Measurements from ENCODE around the gene RGS11. TPM values are rescaled to one million over a fixed set of nuclear protein-coding genes. Genes with fewer than 3 reads are reported as not detected.

Gene RGS11
- total and polyA plus RNA-seq, 4 donors: 0.51 to 1.6 (median 0.77) TPM; not detected in 1

DNA sequence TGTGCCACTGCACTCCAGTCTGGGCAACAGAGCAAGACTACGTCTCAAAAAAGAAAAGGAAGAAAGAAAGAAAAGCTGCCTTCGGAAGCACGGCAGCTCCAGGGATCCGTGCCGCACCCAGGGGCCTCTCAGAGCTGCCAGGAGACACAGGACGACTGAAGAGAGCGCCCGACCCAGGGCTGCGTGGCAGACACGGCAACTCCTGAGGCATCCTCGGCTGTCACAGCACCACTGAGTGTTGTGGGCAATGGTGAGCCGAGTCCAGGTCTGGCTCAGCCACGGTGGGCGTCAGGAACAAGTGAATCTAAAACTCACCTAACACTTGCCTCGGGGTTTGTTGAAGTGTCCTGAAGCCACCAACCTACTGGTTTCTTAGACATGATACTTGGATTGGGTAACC lies 36.0 kb upstream of the RGS11 start:
- DNase-seq (ENCODE audit: low spot score): no peak
- Histone ChIP-seq H3K27ac (ENCODE audit: low read depth in 1 of 2, low read length in 2 of 2) (no peak overlapping the region), H3K9me3 (ENCODE audit: control insufficient read depth in 4 of 4, low read length in 3 of 4) (no peaks in the 10 kb centered on the region), H3K4me1 (ENCODE audit: control insufficient read depth in 4 of 4, insufficient read depth in 4 of 4, low read length in 3 of 4) (no peaks in the 10 kb centered on the region), H3K36me3 (ENCODE audit: control insufficient read depth in 4 of 4, insufficient read depth in 3 of 4, low read depth in 1 of 4, low read length in 3 of 4) (peaks cover 3 to 38% (median 11%) of the 10 kb centered on the region in 4 donors), H3K27me3 (ENCODE audit: control insufficient read depth in 4 of 4, insufficient read depth in 4 of 4, low read length in 3 of 4) (no peaks in the 10 kb centered on the region), H3K4me3 (ENCODE audit: low read depth in 1 of 3, low read length in 3 of 3) (no peak overlapping the region), H3K9ac (ENCODE audit: low read depth in 1 of 2, low read length in 2 of 2) (no peak overlapping the region)
- WGBS: 96% methylated on average over 15 of the region's 15 CpGs
- TF ChIP-seq JUND (IDR thresholded peaks at IDR 0.05) (no peak), GABPA (IDR thresholded peaks at IDR 0.05 in 1 of 2, conservative IDR thresholded peaks at IDR 0.05 in 1 of 2) (no peak), FOXA1 (IDR thresholded peaks at IDR 0.05) (no peak), EGR1 (IDR thresholded peaks at IDR 0.05; ENCODE audit: low read depth in 2 of 2) (no peak), SP1 (IDR thresholded peaks at IDR 0.05) (no peak), RXRA (IDR thresholded peaks at IDR 0.05) (no peak), HNF4A (conservative IDR thresholded peaks at IDR 0.05) (no peak), FOXA2 (IDR thresholded peaks at IDR 0.05) (no peak)
- TF ChIP-seq, protein P1, sequence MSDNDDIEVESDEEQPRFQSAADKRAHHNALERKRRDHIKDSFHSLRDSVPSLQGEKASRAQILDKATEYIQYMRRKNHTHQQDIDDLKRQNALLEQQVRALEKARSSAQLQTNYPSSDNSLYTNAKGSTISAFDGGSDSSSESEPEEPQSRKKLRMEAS (IDR thresholded peaks at IDR 0.05): no peak
- TF ChIP-seq, protein P2, sequence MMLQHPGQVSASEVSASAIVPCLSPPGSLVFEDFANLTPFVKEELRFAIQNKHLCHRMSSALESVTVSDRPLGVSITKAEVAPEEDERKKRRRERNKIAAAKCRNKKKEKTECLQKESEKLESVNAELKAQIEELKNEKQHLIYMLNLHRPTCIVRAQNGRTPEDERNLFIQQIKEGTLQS (IDR thresholded peaks at IDR 0.05): no peak
- TF ChIP-seq, protein P3, sequence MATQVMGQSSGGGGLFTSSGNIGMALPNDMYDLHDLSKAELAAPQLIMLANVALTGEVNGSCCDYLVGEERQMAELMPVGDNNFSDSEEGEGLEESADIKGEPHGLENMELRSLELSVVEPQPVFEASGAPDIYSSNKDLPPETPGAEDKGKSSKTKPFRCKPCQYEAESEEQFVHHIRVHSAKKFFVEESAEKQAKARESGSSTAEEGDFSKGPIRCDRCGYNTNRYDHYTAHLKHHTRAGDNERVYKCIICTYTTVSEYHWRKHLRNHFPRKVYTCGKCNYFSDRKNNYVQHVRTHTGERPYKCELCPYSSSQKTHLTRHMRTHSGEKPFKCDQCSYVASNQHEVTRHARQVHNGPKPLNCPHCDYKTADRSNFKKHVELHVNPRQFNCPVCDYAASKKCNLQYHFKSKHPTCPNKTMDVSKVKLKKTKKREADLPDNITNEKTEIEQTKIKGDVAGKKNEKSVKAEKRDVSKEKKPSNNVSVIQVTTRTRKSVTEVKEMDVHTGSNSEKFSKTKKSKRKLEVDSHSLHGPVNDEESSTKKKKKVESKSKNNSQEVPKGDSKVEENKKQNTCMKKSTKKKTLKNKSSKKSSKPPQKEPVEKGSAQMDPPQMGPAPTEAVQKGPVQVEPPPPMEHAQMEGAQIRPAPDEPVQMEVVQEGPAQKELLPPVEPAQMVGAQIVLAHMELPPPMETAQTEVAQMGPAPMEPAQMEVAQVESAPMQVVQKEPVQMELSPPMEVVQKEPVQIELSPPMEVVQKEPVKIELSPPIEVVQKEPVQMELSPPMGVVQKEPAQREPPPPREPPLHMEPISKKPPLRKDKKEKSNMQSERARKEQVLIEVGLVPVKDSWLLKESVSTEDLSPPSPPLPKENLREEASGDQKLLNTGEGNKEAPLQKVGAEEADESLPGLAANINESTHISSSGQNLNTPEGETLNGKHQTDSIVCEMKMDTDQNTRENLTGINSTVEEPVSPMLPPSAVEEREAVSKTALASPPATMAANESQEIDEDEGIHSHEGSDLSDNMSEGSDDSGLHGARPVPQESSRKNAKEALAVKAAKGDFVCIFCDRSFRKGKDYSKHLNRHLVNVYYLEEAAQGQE (IDR thresholded peaks at IDR 0.05): no peak

DNA sequence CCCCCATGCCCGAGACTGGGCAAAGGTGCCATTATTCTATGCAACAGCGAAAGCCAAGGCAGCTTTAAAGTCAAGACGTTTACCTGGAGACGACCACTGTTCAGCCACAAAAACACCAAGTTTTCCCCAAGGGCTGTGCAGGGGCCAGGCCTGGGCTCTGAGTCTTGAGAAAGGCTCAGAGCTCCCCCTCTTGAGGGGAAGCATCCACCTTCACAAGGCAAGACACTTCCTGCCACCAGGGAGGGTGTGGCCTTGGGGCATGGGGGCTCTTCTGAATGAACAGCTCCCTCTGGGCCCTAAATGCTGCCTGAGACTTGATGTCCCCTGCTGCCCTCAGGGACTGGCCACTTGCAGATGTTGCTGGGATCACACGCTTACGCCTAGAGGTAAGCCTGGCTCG lies 33.7 kb upstream of the RGS11 start:
- Histone ChIP-seq H3K36me3 (ENCODE audit: control insufficient read depth in 4 of 4, insufficient read depth in 3 of 4, low read depth in 1 of 4, low read length in 3 of 4) (peaks cover 3 to 40% (median 11%) of the 10 kb centered on the region in 4 donors), H3K4me3 (ENCODE audit: low read depth in 1 of 3, low read length in 3 of 3) (no peak overlapping the region), H3K27me3 (ENCODE audit: control insufficient read depth in 4 of 4, insufficient read depth in 4 of 4, low read length in 3 of 4) (no peaks in the 10 kb centered on the region), H3K4me1 (ENCODE audit: control insufficient read depth in 4 of 4, insufficient read depth in 4 of 4, low read length in 3 of 4) (no peaks in the 10 kb centered on the region), H3K9ac (ENCODE audit: low read depth in 1 of 2, low read length in 2 of 2) (no peak overlapping the region), H3K9me3 (ENCODE audit: control insufficient read depth in 4 of 4, low read length in 3 of 4) (no peaks in the 10 kb centered on the region), H3K27ac (ENCODE audit: low read depth in 1 of 2, low read length in 2 of 2) (no peak overlapping the region)
- DNase-seq (ENCODE audit: low spot score): no peak
- 93% methylated on average over 7 of the region's 7 CpGs for WGBS
- TF ChIP-seq FOXA1 (IDR thresholded peaks at IDR 0.05) (no peak), RAD21 (IDR thresholded peaks at IDR 0.05) (no peak), GABPA (IDR thresholded peaks at IDR 0.05 in 1 of 2, conservative IDR thresholded peaks at IDR 0.05 in 1 of 2) (no peak), TAF1 (conservative IDR thresholded peaks at IDR 0.05) (no peak), HNF4A (conservative IDR thresholded peaks at IDR 0.05) (no peak), SP1 (IDR thresholded peaks at IDR 0.05) (no peak), RXRA (IDR thresholded peaks at IDR 0.05) (no peak)
- TF ChIP-seq, protein P3 (IDR thresholded peaks at IDR 0.05): no peak

Measured in liver (tissue), 9 donors.